Activated effector memory CD4-positive, alpha-beta T cell treated with anti-CD3 and anti-CD28 coated beads, Interleukin-2, amount 50 U/mL, for 16 hours (primary cell): ENCODE measurements around the gene SIRT7.

Experiments used
- DNase-seq: peaks from one replicate; pipeline ENCODE4 v3.0.0-alpha.2; 2020

The SIRT7 gene

DNA sequence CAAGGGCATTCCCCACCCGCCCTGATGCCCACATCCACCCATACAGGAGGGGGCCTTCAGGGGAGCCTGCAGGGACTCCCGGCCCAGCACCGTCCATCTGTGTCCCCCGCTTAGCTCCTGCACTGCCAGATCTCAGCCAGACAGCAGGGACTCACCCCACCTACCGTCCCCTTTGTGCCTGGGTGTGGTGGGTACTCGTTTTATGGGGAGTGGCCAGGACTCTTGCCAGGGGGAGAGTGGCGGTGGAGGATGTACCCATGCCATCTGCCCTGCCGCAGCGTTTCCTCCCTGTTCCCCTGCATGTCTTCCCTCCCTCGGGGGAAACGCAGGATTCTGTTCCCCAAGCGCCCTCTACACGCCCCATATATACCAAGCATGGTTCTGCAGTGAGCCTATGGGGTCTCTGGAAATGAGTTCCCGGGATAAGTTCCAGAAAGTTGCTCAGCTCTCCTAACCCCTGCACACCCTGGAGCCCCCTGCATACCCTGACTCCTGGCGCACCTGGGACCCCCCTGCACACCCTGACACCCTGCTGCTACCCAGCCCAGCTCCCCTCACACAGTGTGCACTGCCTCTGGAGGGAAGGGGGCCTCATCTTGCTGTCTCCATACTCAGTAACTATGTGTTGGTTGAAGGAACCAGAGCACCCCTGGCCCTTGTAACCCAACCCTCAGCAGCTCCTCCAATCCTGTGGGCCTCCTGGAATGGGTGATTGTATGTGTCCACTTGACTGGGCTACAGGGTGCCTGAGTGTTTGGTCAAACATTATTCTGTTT, 13.8 kb upstream of the SIRT7 start:
- no peak for DNase-seq

DNA sequence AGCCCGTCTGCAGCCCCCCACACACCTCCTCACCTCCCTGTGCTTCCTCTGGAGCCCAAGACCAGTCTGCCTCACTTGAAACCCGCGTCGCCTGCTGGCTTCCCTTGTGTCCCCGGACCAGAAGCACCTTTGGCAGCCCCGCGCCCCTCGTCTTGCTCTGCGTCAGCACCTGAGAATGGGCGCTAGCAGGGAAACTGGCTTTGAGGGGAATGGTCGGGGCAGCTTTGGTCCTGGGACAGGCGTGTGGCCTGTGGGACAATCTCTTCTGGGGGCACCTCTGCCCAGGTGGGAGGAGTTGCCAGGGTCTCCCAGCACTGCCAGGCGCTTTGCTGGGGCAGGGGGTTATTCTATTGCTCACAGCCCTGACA, 13.2 kb upstream of the SIRT7 start:
- no peak for DNase-seq

DNA sequence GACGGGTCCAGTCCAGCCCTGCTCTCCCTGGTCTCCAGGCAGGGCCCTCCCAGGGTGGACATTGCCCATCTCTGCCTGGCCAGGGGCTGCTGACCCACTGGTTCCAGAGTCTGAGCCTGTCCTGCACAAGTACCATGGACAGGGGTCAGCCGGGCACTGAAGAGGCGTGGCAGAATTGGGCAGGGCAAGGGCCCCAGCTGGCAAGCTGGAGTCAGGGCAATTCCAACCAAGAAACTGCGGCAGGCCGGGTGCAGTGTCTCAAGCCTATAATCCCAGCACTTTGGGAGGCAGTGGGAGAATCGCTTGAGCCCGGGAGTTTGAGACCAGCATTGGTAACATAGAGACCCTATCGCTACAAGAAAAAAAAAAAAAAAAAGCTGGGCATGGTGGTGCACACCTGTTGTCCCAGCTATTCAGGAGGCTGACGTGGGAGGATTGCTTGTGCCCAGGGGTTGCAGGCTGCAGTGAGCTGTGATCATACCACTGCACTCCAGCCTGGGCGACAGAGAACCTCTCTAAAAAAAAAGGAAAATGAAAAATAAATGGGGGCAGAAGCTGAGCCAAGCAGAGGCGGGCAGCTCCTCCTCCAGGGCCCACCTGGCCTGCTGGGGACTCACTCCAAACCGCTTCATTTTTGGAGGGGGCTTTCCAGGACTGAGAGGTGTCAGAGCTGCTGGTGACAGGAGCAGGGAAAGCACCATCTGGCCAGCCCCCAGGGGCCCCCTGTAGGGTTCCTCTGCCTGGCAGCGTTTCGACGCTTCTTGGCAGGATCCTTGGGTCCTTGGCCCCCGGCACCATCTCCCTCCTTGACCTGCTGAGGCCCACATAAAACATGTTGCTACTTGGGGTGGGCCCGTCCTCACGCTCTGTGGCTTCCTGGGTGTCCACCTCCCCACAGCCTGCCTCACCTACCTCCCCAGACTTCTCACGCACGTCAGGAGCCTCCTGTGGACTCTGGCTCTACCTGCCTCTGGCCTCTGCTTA, 12.5 kb upstream of the SIRT7 start:
- DNase-seq: no peak

DNA sequence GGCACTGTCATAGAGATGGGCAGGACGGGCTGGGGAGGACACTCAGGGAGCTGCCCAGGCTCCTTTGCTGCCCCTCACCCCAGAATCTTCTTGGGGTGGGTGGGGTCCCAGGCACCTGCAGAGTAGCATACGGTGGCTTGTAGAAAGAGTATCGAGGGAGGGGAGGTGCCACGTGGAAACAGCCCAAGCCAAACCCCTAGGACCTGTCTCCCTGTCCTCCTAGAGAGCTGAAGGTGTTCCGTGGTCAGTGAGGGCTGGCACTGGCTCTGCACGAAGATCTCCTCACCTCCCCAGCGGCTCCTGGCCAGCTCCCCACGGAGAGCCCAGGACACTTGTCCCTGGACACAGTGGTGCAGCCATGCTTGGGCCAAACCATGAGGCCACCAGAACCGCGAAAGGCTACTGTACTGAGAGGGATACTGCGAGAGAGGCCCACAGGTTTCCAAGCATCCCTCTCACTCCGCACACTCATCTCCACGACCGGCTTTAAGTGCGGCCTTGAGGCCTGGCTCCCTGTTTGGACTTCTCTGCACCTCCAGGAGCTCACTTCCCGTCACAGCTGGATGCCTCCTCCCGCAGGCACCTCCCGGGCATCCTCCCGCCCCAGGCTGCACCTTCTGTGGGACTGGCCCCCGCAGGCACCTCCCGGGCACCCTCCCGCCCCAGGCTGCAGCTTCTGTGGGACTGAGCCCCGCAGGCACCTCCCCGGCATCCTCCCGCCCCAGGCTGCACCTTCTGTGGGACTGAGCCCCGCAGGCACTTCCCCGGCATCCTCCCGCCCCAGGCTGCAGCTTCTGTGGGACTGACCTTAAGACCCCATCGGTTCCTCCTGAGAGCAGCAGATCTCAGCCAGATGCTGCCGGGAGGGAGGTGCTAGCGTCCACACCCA, 11.5 kb upstream of the SIRT7 start:
- DNase-seq: no peak

DNA sequence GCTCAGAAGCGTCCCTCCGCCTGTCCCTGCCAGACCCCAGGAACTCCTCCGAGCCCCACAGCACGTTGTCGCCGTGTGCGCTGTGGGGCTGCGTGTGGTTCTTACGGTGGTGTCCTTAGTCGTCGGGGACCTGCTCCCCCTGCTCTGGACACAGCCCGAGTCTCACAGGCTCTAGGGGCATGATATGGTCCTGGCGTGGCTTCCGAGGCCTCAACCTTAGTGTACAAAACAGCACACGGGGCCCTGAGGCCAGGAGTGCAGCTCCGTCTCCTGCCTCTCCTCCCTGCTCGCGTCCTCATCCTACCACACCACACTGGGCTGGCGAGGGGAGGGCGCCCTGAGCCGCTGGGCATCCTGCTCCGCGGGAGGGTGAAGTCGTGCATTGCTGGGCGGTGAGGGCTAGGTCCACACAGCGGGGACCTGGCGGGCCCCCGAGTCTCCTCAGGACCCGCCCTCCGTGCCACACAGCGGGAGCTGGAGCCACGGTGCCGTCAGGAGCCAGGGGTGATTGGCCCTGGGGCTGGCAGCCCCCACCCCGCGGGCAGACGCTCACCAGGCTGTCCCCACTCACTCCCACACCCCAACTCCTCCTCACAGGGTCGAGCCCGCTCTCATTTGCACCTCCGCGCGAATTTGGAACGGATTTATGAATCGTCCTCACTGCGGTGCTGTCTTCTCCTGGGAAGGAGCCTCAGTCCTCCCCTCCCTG, 10.7 kb upstream of the SIRT7 start:
- no peak for DNase-seq

DNA sequence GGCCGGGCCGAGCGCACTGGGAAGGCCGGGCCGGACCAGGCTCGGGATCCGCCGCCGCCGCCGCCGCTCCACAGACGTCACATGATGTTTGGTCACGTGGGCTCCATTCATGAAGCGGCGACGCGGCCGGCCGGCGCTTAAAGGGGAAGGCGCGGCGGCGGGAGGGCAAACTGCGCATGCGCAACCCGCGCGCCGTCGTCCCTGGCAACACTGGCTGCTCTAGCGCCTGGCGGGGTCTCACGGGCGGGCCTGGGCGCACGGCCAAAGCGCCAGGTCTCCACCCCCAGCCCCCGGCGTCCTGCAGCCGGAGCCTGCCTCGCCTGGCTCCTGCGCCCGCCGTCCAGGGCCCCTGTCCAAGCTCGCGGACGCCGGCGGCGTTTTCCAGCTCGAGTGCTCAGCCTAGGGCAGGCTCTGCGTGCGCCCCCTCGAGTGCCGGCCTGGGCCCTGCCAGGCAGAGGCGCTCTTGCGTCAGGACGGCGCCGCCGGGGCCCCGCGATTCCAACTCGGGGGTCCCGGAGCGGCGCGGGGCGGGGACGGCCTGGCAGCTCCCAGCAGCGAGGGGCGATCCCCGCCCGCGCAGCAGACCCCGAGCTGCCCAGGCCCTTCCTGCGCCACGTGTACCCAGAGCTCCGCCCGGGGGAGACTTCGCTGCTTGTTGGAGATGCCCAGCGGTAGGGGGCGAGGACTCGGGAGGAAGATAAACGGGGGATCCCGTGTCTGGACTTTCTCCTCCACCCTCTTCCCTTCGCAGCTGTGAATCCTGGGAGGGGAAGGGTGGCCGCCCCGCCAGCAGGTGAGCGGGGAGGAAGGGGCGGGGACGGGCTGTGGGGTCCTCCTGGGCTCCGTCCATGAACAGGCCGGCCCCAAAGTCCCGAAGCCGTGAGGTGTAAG, 9.9 kb upstream of the SIRT7 start, which contains the start of gene MAFG:
Gene MAFG, minus strand, starts transcription at position 83 of the 891 bp plus-strand sequence. CDS start 4,550 bp downstream, outside the sequence.
- peak; percentile 95 for DNase-seq

DNA sequence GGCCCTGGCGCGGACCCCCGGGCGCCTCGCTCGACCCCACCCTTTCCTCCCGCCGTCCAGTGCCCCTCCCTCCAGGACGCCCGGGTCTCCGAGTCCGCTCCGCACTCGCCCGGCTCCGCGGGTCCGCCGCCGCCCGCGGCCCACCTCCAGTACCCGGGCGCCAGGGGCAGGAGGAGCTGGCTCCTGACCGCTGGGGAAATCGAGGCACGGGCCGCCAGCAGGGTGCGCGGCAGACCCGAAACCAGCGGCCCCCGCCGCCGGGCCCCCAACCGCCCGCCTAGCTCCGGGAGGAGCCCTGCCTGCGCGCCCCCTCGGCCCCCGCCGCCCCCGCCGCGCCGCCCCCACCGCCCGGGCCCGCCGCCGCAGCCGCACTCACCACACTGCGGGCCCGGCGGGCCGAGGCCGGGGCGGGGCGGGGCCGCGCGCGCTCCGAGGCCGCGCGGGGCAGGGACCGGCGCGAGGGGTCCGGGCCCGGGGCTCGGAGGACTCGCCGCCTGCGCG, 9.2 kb upstream of the SIRT7 start:
- peak; percentile 76 for DNase-seq

DNA sequence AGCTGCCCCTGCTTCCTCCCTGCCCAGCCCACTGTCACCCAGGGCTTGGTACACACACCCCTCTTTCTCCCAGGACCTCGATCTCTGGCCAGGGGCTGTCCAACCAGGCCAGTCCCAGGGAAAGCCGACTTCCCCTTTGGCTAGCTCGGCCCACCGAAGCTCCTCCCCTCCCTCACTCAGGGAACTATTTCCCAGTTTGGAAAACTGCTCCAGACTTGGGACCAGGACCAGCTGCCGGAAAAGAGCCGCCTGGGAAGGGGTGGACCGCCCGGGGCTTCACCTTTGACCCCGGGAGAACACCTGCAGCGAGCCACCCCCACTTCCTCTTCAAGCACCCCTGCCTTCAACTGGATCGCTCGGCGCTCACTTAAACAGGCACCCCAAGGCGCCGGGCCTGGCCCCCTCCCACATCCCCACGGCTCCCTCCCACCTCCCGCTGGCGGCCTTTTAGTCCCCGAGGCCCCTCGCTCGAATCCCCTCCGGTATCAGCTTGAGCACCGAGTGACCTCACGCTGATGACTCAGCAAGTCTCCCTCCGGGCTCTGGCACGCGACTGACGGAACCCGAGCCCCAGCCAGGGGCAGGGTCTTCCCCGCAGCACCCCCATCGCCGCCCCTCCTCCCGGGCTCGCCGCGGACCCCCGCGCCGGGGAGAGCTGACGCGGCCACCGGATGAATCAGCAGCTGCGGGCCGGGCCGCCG, 8.6 kb upstream of the SIRT7 start:
- DNase-seq: peak; percentile 90

DNA sequence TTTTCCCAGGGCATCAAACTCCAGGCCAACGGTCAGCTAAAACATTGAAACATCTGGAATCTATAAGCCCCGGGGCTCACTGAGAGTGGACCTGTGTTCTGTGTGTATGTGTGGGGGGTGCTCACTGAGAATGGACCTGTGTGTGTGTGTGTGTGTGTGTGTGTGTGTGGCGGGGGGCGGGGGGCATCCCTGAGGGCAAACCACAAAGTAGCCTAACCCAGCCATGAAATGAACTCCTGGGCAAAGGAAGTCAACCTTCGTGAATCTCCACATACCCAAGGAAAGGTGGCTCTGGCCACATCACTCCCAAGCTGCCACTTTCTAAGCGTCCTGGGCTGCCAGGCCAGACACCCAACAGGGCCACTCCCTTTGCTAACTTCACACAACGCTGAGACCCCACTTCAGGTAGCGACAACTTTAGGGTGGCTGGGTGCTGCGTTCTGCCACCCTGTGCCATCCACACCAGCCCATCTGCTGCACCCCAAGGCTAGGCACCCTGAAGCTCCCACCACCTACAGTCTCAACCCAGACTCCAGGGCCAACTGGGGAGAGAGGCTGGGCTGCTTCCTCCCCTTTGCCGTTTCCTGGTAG, 8.0 kb upstream of the SIRT7 start:
- no peak for DNase-seq

DNA sequence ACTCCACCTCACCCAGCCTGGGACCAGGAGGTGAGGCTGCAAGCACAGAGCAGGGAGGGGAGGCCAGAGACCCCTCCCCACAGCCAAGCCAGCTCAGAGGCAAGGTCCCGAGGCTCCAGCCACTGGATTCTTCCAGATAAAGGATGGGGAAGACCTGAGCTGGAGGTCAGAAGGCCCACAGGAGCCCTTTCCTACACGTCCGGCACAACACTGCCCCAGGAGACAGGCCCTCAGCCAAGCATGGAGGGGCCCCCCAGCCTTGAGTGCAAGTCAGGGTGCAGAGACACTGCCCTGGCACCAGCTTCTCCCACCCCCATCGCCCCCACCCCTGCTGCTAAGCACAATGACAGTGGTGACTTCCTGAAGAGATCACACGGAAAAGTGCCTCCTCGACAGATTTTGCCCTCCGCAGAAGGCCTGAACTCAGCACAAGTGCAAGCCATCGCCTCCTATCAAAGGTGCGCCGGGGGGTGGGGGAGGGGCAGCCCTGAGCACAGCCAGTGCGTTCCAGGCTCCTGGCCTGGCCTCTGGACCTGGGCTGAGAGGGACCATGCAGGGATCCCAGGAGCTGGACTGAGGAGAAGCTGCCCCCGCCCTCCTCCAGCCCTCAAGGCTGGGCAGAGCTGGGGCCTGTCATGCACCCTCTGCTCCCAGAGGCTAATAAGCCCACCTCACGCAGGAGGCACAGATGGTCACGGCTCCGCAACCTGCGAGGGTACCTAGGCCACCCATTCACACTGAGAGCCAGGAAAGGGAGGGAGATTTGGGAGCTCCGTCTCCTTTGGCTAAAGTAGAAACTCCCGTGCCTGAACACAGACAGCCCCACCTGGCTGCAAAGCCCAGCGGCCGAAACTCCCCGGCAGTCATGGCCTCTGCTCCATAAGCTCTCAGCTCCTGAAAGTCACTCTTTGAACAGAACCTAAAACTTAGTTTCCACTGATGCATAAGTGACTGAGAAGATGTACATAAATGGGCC, 6.9 kb upstream of the SIRT7 start:
- peak; percentile 73 for DNase-seq

DNA sequence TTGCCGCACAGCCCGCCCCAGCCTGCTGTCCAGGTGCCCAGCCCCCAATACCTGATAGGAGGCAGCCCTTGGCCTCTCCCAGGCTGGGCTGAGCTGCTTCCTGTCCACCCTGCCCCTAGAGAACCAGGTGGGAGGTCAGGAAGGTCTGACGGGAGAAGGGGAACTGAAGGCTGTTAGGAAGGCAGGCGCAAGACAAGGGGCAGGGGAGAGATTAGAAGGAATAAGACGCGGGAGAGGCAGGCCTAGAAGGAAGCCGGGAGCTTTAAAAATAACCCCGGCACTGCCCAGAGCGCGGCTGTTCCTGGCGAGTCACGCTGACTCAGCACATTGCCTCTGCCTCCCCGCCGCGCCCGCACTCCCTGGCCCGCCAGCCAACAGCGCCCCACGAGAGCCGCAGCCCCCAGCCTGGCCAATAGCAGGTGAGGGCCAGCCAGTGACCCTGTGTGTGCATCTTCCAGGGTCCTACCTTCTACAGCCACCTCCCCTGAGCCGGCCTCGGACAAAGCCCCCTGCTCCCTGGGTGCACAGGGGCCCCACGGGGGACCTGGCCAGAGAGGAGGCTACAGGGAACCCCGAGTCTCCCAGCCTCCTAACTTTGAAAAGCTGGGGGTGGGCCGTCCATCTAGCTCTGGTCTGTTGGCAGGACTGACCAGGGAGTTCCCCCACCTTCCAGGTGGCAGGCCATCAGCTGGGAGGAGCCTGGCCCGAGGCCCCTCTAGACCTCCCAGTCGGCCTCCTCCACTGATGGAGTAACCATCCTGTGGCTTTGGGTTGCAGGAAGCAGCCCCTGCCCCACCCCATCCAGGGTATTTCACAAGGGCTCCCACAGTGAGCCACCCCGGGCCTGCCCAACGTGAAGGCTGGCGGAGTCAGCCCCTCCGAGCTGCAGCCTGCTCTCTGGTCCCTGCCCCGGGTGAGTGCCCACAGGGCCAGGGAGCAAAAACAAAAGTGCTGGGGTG, 5.6 kb upstream of the SIRT7 start:
- no peak for DNase-seq

DNA sequence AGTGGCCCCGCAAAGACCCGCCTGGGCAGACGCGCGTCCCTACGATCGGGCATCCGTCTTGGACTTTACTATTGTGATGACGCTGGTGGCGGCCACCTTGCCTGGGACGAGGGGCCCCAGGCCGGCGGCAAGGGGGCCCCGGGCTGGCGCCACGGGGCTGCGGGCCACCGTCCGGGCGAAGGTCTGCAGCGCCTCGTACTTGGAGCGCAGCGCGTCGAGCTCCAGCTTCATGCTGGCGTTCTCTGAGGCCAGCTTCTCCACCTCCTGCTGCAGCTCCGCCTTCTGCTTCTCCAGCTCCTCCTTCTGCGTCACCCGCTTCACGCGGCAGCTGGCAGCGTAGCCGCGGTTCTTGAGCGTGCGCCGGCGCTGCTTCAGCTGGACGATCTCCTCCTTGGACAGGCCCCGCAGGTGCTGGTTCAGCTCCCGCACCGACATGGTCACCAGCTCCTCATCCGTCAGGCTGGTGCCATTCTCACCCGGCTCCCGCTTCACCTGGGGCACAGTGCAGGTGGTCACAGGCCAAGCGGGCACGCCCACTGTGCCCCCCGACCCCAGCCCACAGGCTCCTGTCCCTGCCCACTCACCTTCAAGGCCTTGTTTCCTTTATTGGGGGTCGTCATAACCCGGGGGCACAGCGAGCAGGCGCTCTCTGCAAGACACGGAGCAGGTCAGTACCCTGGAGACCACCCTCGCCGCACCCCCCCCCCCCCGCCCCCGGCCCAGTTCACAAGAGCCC, 4.8 kb upstream of the SIRT7 start:
- no peak for DNase-seq

DNA sequence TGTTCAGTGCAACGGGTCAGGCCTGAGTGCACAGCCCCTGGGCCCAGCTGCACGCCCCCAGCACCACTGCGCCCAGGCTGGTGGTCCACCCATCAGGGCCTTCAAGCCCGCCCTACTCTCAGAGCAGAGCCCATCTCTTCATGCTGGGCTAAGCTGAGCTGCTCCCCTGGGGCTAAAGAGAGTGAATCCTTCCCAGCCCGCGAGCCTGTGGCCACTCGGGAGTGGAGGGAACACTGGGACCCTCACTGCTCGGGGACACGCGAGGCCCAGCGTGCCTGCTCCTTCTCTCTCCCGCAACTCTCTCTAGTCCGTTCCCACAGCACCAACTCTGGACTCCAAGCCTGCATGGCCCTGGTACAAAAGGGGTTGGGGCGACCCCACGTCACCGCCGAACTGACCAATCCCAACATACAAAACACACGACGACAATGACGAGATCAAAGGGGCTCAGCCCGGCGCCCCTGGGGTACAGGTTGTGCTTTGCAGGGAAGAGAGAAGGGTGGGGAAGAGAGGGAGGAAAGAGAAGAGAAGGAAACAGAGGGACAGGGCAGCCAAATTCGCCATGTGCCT, 4.1 kb upstream of the SIRT7 start:
- DNase-seq: no peak

DNA sequence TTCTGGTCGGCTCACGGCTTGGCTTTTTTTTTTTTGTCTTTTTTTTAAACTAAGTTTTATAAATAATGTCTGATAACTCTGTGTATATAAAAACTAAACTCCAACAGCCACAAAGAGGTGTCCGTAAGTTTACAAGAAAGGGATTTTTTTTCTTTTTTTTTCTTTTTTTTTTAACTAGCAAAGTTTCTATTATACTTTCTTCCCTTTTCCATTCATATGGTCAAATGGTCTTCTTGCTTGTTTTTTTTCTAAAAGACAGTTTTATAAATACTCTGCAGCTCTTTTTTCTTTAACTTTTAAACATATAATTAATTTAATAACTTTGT, 3.5 kb upstream of the SIRT7 start:
- DNase-seq: no peak

DNA sequence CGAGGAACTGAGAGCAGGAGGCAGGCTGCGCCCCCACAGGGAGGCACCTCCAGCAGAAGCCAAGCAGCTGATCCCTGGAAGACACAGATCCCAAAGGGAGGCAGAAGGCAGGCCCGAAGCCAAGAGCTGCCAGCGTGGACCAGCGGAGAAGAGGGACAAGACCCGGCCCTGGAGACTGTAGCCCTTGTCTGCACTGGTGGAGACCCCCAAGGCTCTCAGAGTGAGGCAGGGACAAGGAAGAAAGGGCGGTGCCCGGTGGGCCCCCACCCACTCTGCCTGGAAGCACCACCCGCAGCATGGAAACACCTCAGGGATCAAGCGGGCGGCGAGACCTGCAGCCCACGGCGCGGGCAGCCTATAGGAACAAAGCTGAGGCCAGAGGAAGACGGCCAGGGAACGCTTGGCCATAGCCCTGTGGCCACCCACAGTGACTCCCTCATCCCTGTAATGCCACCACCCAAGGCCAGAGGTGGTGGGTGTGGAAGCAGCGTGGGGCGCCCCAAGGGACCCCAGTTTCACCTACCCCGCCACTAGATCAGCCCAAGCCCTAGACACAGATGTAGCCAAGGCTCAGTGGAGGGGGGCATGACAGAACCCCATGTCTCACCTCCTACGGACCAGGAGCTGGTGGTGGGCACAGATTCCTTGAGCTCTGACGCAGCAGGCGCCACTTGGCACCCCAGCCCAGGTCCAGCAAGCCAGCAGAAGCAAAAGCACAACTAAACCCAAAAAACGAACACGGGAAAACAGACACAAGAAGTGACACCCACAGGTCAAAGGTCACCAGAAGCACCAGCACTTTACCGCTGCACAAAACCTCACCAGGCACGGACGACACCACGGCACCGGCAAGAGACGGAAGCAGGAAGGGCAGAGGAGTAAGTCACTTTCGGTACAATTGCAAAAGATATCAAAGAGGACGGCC, 2.9 kb upstream of the SIRT7 start:
- no peak for DNase-seq
